Keratinocyte (primary cell): ENCODE measurements around the gene APEX2. TPM values are rescaled to one million over a fixed set of nuclear protein-coding genes. Genes with fewer than 3 reads are reported as not detected.

Experiments
- DNase-seq: peaks from one replicate; pipeline ENCODE4 v3.0.0-alpha.2; 2011; ENCODE audit warnings: low read depth, missing footprints, low spot score
- FAIRE-seq: peaks from 2 replicates; lab custom pipeline; 2011; peaks lifted over from hg19 to GRCh38; lab: Jason Lieb, UNC
- H2AFZ ChIP-seq: 2 replicates; pipeline ENCODE4 v1.6.0; 2012; ENCODE audit warnings: low read length, control low read depth, inconsistent platforms; ENCODE audit not compliant: control insufficient read depth
- H3K27ac ChIP-seq: 2 replicates; pipeline ENCODE4 v1.5.1; 2011; ENCODE audit warnings: low read length; ENCODE audit not compliant: control insufficient read depth, insufficient read depth
- H3K27me3 ChIP-seq: 3 replicates; pipeline ENCODE4 v1.6.0; 2011; ENCODE audit warnings: low read length; ENCODE audit not compliant: control insufficient read depth, insufficient read depth; ENCODE audit errors: extremely low read depth
- H3K36me3 ChIP-seq, 2 experiments: 2 replicates in 1 of 2; 3 replicates in 1 of 2; pipeline ENCODE4 v1.5.1; 2011; ENCODE audit warnings: low read length in 2 of 2, mild to moderate bottlenecking in 1 of 2; ENCODE audit not compliant: control insufficient read depth in 2 of 2, insufficient read depth in 2 of 2; ENCODE audit errors: extremely low read depth in 1 of 2
- H3K4me1 ChIP-seq: 3 replicates; pipeline ENCODE4 v1.5.1; 2011; ENCODE audit warnings: low read length; ENCODE audit not compliant: control insufficient read depth, insufficient read depth; ENCODE audit errors: extremely low read depth
- H3K4me2 ChIP-seq: 3 replicates; pipeline ENCODE4 v1.6.0; 2011; ENCODE audit warnings: low read depth, low read length; ENCODE audit not compliant: control insufficient read depth, insufficient read depth; ENCODE audit errors: extremely low read depth
- H3K4me3 ChIP-seq, 3 experiments: fragments of 200-600 bp in 1 of 3; sonication (generic) in 1 of 3; 2 replicates in 2 of 3; 3 replicates in 1 of 3; pipeline ENCODE4 v1.5.1; 2011 to 2016; ENCODE audit warnings: low read length in 3 of 3, mild to moderate bottlenecking in 3 of 3, control low read depth in 2 of 3, inconsistent platforms in 1 of 3, low read depth in 1 of 3, mixed read lengths in 1 of 3, mixed run types in 1 of 3, moderate library complexity in 1 of 3; ENCODE audit not compliant: control insufficient read depth in 2 of 3, insufficient read depth in 2 of 3; ENCODE audit errors: extremely low read depth in 1 of 3
- H3K79me2 ChIP-seq: 2 replicates; pipeline ENCODE4 v1.6.0; 2012; ENCODE audit warnings: low read length; ENCODE audit not compliant: control insufficient read depth, insufficient read depth
- H3K9ac ChIP-seq: 3 replicates; pipeline ENCODE4 v1.6.0; 2011; ENCODE audit warnings: low read length; ENCODE audit not compliant: control insufficient read depth, insufficient read depth; ENCODE audit errors: extremely low read depth
- H3K9me1 ChIP-seq: 3 replicates; pipeline ENCODE4 v1.6.0; 2011; ENCODE audit warnings: low read length; ENCODE audit not compliant: control insufficient read depth, insufficient read depth; ENCODE audit errors: extremely low read depth
- H3K9me3 ChIP-seq: 2 replicates; pipeline ENCODE4 v1.5.1; 2012; ENCODE audit warnings: low read depth, low read length; ENCODE audit not compliant: control insufficient read depth
- H4K20me1 ChIP-seq: 3 replicates; pipeline ENCODE4 v1.6.0; 2011; ENCODE audit warnings: low read length; ENCODE audit not compliant: control insufficient read depth, insufficient read depth; ENCODE audit errors: extremely low read depth
- CTCF ChIP-seq, 3 experiments: IDR thresholded peaks in 1 of 3; conservative IDR thresholded peaks in 1 of 3; optimal IDR thresholded peaks in 1 of 3; 2 replicates in 2 of 3; 3 replicates in 1 of 3; pipeline versions ENCODE3 to v1.5.1; 2011; ENCODE audit warnings: low read length in 3 of 3, mild to moderate bottlenecking in 3 of 3, moderate library complexity in 2 of 3, control low read depth in 1 of 3, inconsistent platforms in 1 of 3; ENCODE audit not compliant: insufficient read depth in 2 of 3; ENCODE audit errors: extremely low read depth in 1 of 3
- EZH2 ChIP-seq: IDR thresholded peaks from one replicate; pipeline ENCODE4 v1.6.1; 2012; ENCODE audit warnings: inconsistent platforms, mild to moderate bottlenecking, low read length, moderate library complexity
- dilution Hi-C: fragments of 300-500 bp; cut with MboI; formaldehyde crosslinking; loops from one replicate; pipeline ENCODE4 v1.7.0; 2020; ENCODE audit warnings: low sequenced_read_pairs; ENCODE audit not compliant: extremely low pct_ligation_motif_present
- polyA plus RNA-seq, 5 experiments: library from polyadenylated mRNA; depleted of rRNA in 3 of 5; stranded (reverse) in 3 of 5; stranded (forward) in 1 of 5; unstranded in 1 of 5; fragments of >200 nt; gene quantifications; 1 replicate in 1 of 5; 2 replicates in 3 of 5; 3 replicates in 1 of 5; pipeline versions ENCODE4 v1.2.1 to v1.2.3, GENCODE V29; 2011 to 2012; ENCODE audit warnings: missing spikeins in 2 of 5, low read depth in 1 of 5, low replicate concordance in 1 of 5

Gene APEX2
- polyA plus RNA-seq, 1 donor (not counting 4 experiments of a cell fraction or from before 2014, with no cell fraction given), result 29.0 TPM

DNA sequence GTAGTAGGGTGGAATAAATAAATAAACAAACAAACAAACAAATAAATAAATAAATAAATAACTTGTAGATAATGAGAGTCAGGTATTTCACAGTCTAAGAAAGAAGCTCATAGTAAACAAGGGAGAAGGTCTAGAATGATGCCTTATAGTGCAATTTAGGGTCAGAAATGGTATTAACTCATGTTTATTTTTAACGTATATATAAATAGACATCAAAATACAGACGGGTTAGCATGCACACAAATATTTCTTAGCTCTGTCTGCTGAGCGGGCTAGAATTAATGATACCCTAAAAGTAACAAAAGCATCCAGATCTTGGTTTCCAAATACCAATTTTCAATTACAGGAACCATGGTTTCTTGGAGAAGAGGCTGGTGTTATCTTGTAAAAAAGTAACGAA is 22.8 kb upstream of the APEX2 start:
- Histone ChIP-seq H3K4me1 (no peaks in the 10 kb centered on the region), H3K9ac (no peak overlapping the region), H3K27ac (no peak overlapping the region), H3K4me2 (no peak overlapping the region), H3K9me1 (no peaks in the 10 kb centered on the region), H3K9me3 (no peaks in the 10 kb centered on the region), H3K36me3 (no peaks in the 10 kb centered on the region), H3K27me3 (no peaks in the 10 kb centered on the region), H2AFZ (no peak overlapping the region), H3K79me2 (no peaks in the 10 kb centered on the region), H3K4me3 (no peak overlapping the region), H4K20me1 (no peaks in the 10 kb centered on the region)
- FAIRE-seq, result no peak
- no peak for DNase-seq
- no peak for TF ChIP-seq EZH2
- TF ChIP-seq CTCF (optimal IDR thresholded peaks at IDR 0.05 in 1 of 3, IDR thresholded peaks at IDR 0.05 in 1 of 3, conservative IDR thresholded peaks at IDR 0.05 in 1 of 3; ENCODE audit: extremely low read depth in 1 of 3, insufficient read depth in 2 of 3, low read length in 3 of 3), result no peak
- dilution Hi-C loops, result no loop called here

- FAIRE-seq, result no peak
- Histone ChIP-seq H2AFZ (no peak overlapping the region), H3K27me3 (no peaks in the 10 kb centered on the region), H3K79me2 (no peaks in the 10 kb centered on the region), H3K4me1 (no peaks in the 10 kb centered on the region), H3K9ac (no peak overlapping the region), H3K9me3 (no peaks in the 10 kb centered on the region), H4K20me1 (no peaks in the 10 kb centered on the region), H3K27ac (no peak overlapping the region), H3K36me3 (no peaks in the 10 kb centered on the region), H3K4me2 (no peak overlapping the region), H3K9me1 (no peaks in the 10 kb centered on the region), H3K4me3 (no peak overlapping the region)
- no peak for TF ChIP-seq CTCF (optimal IDR thresholded peaks at IDR 0.05 in 1 of 3, IDR thresholded peaks at IDR 0.05 in 1 of 3, conservative IDR thresholded peaks at IDR 0.05 in 1 of 3; ENCODE audit: extremely low read depth in 1 of 3, insufficient read depth in 2 of 3, low read length in 3 of 3)
- no peak for TF ChIP-seq EZH2
- DNase-seq, result no peak
- dilution Hi-C loops, result no loop called here
Measured at GRCh38 chrX:54978448-54978847, 21.7 kb upstream of the APEX2 start.
